Brain microvascular endothelial cell (primary cell): ENCODE results near the gene PKHD1.

ENCODE experiments used
- DNase-seq: peaks from one replicate; pipeline ENCODE4 v3.0.0-alpha.2; 2020
- H3K27ac ChIP-seq: fragments of 250-450 bp; sonication (Bioruptor Pico); 2 replicates; pipeline ENCODE4 v1.5.1; 2020; ENCODE audit warnings: mild to moderate bottlenecking, moderate library complexity
- H3K27me3 ChIP-seq: fragments of 250-450 bp; sonication (Bioruptor Pico); replicated peaks from 2 replicates; pipeline ENCODE4 v1.5.1; 2020; ENCODE audit warnings: mild to moderate bottlenecking
- H3K36me3 ChIP-seq: fragments of 250-450 bp; sonication (Bioruptor Pico); replicated peaks from 2 replicates; pipeline ENCODE4 v1.5.1; 2020; ENCODE audit warnings: mild to moderate bottlenecking
- H3K4me3 ChIP-seq: 2 replicates; pipeline ENCODE4 v1.5.1; 2011; ENCODE audit warnings: low read depth, mild to moderate bottlenecking, control low read depth, low read length, moderate library complexity
- CTCF ChIP-seq: IDR thresholded peaks from 2 replicates; pipeline ENCODE4 v1.5.1; 2011; ENCODE audit warnings: low read depth, mild to moderate bottlenecking, moderate library complexity, low read length, control low read depth, inconsistent platforms; ENCODE audit errors: missing control alignments
- in situ Hi-C: cut with HindIII; loops from 2 replicates; pipeline ENCODE4 v1.10.0; 2017; ENCODE audit warnings: low sequenced_read_pairs, low pct_ligation_motif_present

Gene PKHD1

GRCh38 chr6:51706086-51706485 lies 381.3 kb downstream of the PKHD1 start:
- DNase-seq, result no peak
- Histone ChIP-seq H3K27me3 (no peaks in the 10 kb centered on the region), H3K27ac (no peak overlapping the region), H3K4me3 (no peak overlapping the region), H3K36me3 (no peaks in the 10 kb centered on the region)
- in situ Hi-C loops, result no loop called here
- no peak for TF ChIP-seq CTCF

GRCh38 chr6:51704932-51705540 lies 382.4 kb downstream of the PKHD1 start:
- H3K27ac ChIP-seq, result no peak overlapping the region
- no peak for DNase-seq
- H3K4me3 ChIP-seq, result no peak overlapping the region
- TF ChIP-seq CTCF, result no peak
- H3K27me3 ChIP-seq, result no peaks in the 10 kb centered on the region
- in situ Hi-C loops, result no loop called here
- no peaks in the 10 kb centered on the region for H3K36me3 ChIP-seq

GRCh38 chr6:51702851-51703250 lies 384.6 kb downstream of the PKHD1 start:
- no peaks in the 10 kb centered on the region for H3K27me3 ChIP-seq
- in situ Hi-C loops, result no loop called here
- no peaks in the 10 kb centered on the region for H3K36me3 ChIP-seq
- H3K4me3 ChIP-seq, result no peak overlapping the region
- no peak overlapping the region for H3K27ac ChIP-seq
- TF ChIP-seq CTCF, result no peak
- no peak for DNase-seq

- H3K36me3 ChIP-seq, result no peaks in the 10 kb centered on the region
- no peak overlapping the region for H3K27ac ChIP-seq
- no peak overlapping the region for H3K4me3 ChIP-seq
- in situ Hi-C loops, result no loop called here
- H3K27me3 ChIP-seq, result no peaks in the 10 kb centered on the region
- TF ChIP-seq CTCF, result no peak
- no peak for DNase-seq
These were observed 402.8 kb downstream of the PKHD1 start for GRCh38 chr6:51684603-51685002.

GRCh38 chr6:51684038-51684437 lies 403.4 kb downstream of the PKHD1 start:
- Histone ChIP-seq H3K36me3 (no peaks in the 10 kb centered on the region), H3K4me3 (no peak overlapping the region), H3K27me3 (no peaks in the 10 kb centered on the region), H3K27ac (no peak overlapping the region)
- DNase-seq, result no peak
- no peak for TF ChIP-seq CTCF
- in situ Hi-C loops, result no loop called here

GRCh38 chr6:51678905-51679620 lies 408.4 kb downstream of the PKHD1 start:
- in situ Hi-C loops, result no loop called here
- Histone ChIP-seq H3K27me3 (no peaks in the 10 kb centered on the region), H3K4me3 (no peak overlapping the region), H3K27ac (no peak overlapping the region), H3K36me3 (no peaks in the 10 kb centered on the region)
- no peak for TF ChIP-seq CTCF
- no peak for DNase-seq
